Activated CD4-positive, alpha-beta T cell treated with anti-CD3 and anti-CD28 coated beads, Interleukin-2, amount 50 U/mL, for 16 hours (primary cell): Measurements from ENCODE around the gene SOX18.
"Not testable (repeated sequence)": the region's sequence is repeated elsewhere in the genome, so short reads cannot be mapped to it uniquely, and the experiment has no call there.

Experiments
- DNase-seq: peaks from one replicate; pipeline ENCODE4 v3.0.0-alpha.2; 2020

SOX18 gene

GRCh38 chr20:64021124-64021975, 28.1 kb downstream of the SOX18 start:
- no peak for DNase-seq

GRCh38 chr20:64015635-64016034, 33.8 kb downstream of the SOX18 start:
- DNase-seq: no peak

- not testable (repeated sequence) for DNase-seq
Measured at GRCh38 chr20:64012385-64013154, 36.9 kb downstream of the SOX18 start.

- no peak for DNase-seq
Measured at GRCh38 chr20:64011366-64011779, 38.1 kb downstream of the SOX18 start.

GRCh38 chr20:64010711-64011237, 38.7 kb downstream of the SOX18 start:
- peak; percentile 46 for DNase-seq

GRCh38 chr20:64009811-64010387, 39.5 kb downstream of the SOX18 start:
- DNase-seq: peak; percentile 23

- DNase-seq: no peak
Measured at GRCh38 chr20:64006902-64007301, 42.5 kb downstream of the SOX18 start.

- DNase-seq: no peak
Measured at GRCh38 chr20:64006490-64006889, 42.9 kb downstream of the SOX18 start.

- no peak for DNase-seq
Measured at GRCh38 chr20:64005394-64005793, 44.0 kb downstream of the SOX18 start.

- DNase-seq: no peak
Measured at GRCh38 chr20:64003960-64004725, 45.3 kb downstream of the SOX18 start.

- DNase-seq: no peak
Measured at GRCh38 chr20:64001607-64002011, 47.8 kb downstream of the SOX18 start.

- no peak for DNase-seq
Measured at GRCh38 chr20:64000906-64001305, 48.5 kb downstream of the SOX18 start.
